Measurements from ENCODE around the gene HDAC4. TPM values are rescaled to one million over a fixed set of nuclear protein-coding genes. Genes with fewer than 3 reads are reported as not detected.

The HDAC4 gene
- total RNA-seq, 1 donor from 2014 or later, result 76.6 TPM

GRCh38 chr2:239215988-239216613 is 184.7 kb downstream of the HDAC4 start:
- Histone ChIP-seq H3K4me3 (no peak overlapping the region), H3K9me3 (no peaks in the 10 kb centered on the region), H3K4me1 (peaks cover 53% of the 10 kb centered on the region), H3K36me3 (no peaks in the 10 kb centered on the region), H3K27ac (no peak overlapping the region), H3K27me3 (no peaks in the 10 kb centered on the region)
- intact Hi-C loops (cut with DNase I), result no loop called here
- no peak for DNase-seq (ENCODE audit: extremely low spot score in 2 of 2)
- TF ChIP-seq POLR2A (IDR thresholded peaks at IDR 0.05) (no peak), POLR2AphosphoS5 (IDR thresholded peaks at IDR 0.05; ENCODE audit: insufficient read depth in 1 of 2, low read depth in 1 of 2) (no peak)
- TF ChIP-seq, protein P1, sequence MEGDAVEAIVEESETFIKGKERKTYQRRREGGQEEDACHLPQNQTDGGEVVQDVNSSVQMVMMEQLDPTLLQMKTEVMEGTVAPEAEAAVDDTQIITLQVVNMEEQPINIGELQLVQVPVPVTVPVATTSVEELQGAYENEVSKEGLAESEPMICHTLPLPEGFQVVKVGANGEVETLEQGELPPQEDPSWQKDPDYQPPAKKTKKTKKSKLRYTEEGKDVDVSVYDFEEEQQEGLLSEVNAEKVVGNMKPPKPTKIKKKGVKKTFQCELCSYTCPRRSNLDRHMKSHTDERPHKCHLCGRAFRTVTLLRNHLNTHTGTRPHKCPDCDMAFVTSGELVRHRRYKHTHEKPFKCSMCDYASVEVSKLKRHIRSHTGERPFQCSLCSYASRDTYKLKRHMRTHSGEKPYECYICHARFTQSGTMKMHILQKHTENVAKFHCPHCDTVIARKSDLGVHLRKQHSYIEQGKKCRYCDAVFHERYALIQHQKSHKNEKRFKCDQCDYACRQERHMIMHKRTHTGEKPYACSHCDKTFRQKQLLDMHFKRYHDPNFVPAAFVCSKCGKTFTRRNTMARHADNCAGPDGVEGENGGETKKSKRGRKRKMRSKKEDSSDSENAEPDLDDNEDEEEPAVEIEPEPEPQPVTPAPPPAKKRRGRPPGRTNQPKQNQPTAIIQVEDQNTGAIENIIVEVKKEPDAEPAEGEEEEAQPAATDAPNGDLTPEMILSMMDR (IDR thresholded peaks at IDR 0.05), result no peak

- no peaks in the 10 kb centered on the region for H3K9me3 ChIP-seq
- no peak for DNase-seq (ENCODE audit: extremely low spot score in 2 of 2)
- no peaks in the 10 kb centered on the region for H3K27me3 ChIP-seq
- no peak overlapping the region for H3K27ac ChIP-seq
- peaks cover 51% of the 10 kb centered on the region for H3K4me1 ChIP-seq
- no peaks in the 10 kb centered on the region for H3K36me3 ChIP-seq
- TF ChIP-seq POLR2A (IDR thresholded peaks at IDR 0.05), result no peak
- TF ChIP-seq, protein P1 (IDR thresholded peaks at IDR 0.05), result no peak
- TF ChIP-seq POLR2AphosphoS5 (IDR thresholded peaks at IDR 0.05; ENCODE audit: insufficient read depth in 1 of 2, low read depth in 1 of 2), result no peak
- intact Hi-C loops (cut with DNase I), result no loop called here
- no peak overlapping the region for H3K4me3 ChIP-seq
These were observed 185.5 kb downstream of the HDAC4 start for GRCh38 chr2:239215136-239215925.

GRCh38 chr2:239214725-239215124 is 186.1 kb downstream of the HDAC4 start:
- H3K27me3 ChIP-seq, result no peaks in the 10 kb centered on the region
- no peak overlapping the region for H3K4me3 ChIP-seq
- no peak overlapping the region for H3K27ac ChIP-seq
- TF ChIP-seq, protein P1 (IDR thresholded peaks at IDR 0.05), result no peak
- TF ChIP-seq POLR2A (IDR thresholded peaks at IDR 0.05) (no peak), POLR2AphosphoS5 (IDR thresholded peaks at IDR 0.05; ENCODE audit: insufficient read depth in 1 of 2, low read depth in 1 of 2) (no peak)
- H3K4me1 ChIP-seq, result peaks cover 51% of the 10 kb centered on the region
- intact Hi-C loops (cut with DNase I), result no loop called here
- no peaks in the 10 kb centered on the region for H3K36me3 ChIP-seq
- no peak for DNase-seq (ENCODE audit: extremely low spot score in 2 of 2)
- H3K9me3 ChIP-seq, result no peaks in the 10 kb centered on the region

DNA sequence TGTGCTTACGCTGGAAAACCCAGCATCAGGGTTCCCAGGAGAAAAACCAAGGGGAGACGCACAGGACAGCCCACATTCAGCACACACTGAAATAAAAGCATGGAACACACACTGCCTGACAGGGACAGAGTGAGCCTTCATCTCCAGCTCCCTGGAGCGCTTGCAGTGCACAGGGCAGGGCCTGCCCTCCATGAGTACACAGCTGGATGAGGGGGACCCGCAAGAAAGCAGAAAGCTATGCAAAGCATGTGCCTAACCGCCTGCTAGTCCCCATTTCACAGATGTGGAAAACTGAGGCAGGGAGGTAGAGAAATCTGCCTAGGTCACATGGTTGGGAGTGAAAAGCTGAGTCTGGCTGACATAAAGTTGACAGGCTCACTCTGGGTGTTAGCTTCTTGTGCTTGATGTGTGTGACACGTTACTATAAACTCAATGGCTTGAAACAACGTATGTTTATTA is 187.1 kb downstream of the HDAC4 start:
- Histone ChIP-seq H3K4me1 (peaks cover 51% of the 10 kb centered on the region), H3K9me3 (no peaks in the 10 kb centered on the region), H3K4me3 (no peak overlapping the region), H3K36me3 (no peaks in the 10 kb centered on the region), H3K27me3 (no peaks in the 10 kb centered on the region), H3K27ac (no peak overlapping the region)
- intact Hi-C loops (cut with DNase I), result no loop called here
- DNase-seq (ENCODE audit: extremely low spot score in 2 of 2), result no peak
- TF ChIP-seq POLR2A (IDR thresholded peaks at IDR 0.05) (no peak), POLR2AphosphoS5 (IDR thresholded peaks at IDR 0.05; ENCODE audit: insufficient read depth in 1 of 2, low read depth in 1 of 2) (no peak)
- TF ChIP-seq, protein P1 (IDR thresholded peaks at IDR 0.05), result no peak
